Osteocyte (in vitro differentiated cells): ENCODE measurements around the gene LRR1. TPM values are rescaled to one million over a fixed set of nuclear protein-coding genes. Genes with fewer than 3 reads are reported as not detected.
"Not testable (repeated sequence)": the region's sequence is repeated elsewhere in the genome, so short reads cannot be mapped to it uniquely, and the experiment has no call there.

Source experiments
- DNase-seq: peaks from one replicate; pipeline ENCODE4 v3.0.0; 2021; ENCODE audit warnings: mixed read lengths; ENCODE audit not compliant: unreplicated experiment; ENCODE audit errors: extremely low spot score
- H3K27ac Mint-ChIP-seq: one replicate; pipeline ENCODE4 v1.8.0; 2021; ENCODE audit warnings: mild to moderate bottlenecking, mixed read lengths; ENCODE audit not compliant: unreplicated experiment
- H3K27me3 Mint-ChIP-seq: one replicate; pipeline ENCODE4 v1.8.0; 2021; ENCODE audit warnings: mixed read lengths; ENCODE audit not compliant: unreplicated experiment
- H3K36me3 Mint-ChIP-seq: one replicate; pipeline ENCODE4 v1.8.0; 2021; ENCODE audit warnings: mixed read lengths; ENCODE audit not compliant: unreplicated experiment
- H3K4me1 Mint-ChIP-seq: one replicate; pipeline ENCODE4 v1.8.0; 2021; ENCODE audit warnings: mixed read lengths; ENCODE audit not compliant: unreplicated experiment
- H3K4me3 Mint-ChIP-seq: one replicate; pipeline ENCODE4 v1.8.0; 2021; ENCODE audit warnings: mild to moderate bottlenecking, moderate library complexity, mixed read lengths; ENCODE audit not compliant: unreplicated experiment
- H3K9me3 Mint-ChIP-seq: one replicate; pipeline ENCODE4 v1.8.0; 2021; ENCODE audit warnings: mixed read lengths; ENCODE audit not compliant: unreplicated experiment
- total RNA-seq: library from RNA; stranded (reverse); gene quantifications from 2 replicates; pipeline ENCODE4 v1.2.1, GENCODE V29; 2021
- TF ChIP-seq, protein P1 (sequence below): fragments of 200-600 bp; sonication (generic); IDR thresholded peaks from 2 replicates; pipeline ENCODE4 v1.5.0; 2021; ENCODE audit warnings: antibody characterized with exemption, mild to moderate bottlenecking, moderate library complexity

LRR1 gene
- total RNA-seq, 1 donor from 2014 or later = 7.4 TPM

DNA sequence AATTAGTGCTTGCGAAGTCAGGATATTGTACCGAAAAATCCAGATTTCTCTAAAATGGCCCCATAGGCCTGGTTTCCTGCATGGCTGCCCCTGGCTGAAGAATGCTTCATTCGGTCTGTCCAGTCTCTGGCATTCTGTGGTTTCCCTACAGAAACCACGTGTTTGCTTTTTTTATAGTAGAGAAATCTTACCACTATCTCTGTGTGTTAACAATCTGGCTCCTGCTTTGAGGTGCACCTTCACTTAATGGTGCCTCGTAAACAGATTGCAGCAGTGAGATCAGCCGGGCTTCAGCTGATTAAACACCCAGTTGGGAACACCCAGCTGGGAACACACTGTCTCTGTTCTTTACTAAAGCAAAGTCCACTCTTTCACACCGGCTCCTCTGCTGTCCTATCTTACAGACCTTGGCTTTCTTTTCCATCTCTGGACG lies 43.0 kb downstream of the LRR1 start:
- Mint-ChIP-seq H3K36me3 (peaks cover 16% of the 10 kb centered on the region), H3K4me1 (peaks cover 15% of the 10 kb centered on the region), H3K9me3 (no peaks in the 10 kb centered on the region), H3K27me3 (no peaks in the 10 kb centered on the region), H3K4me3 (no peak overlapping the region), H3K27ac (peak overlapping the region; percentile 4)
- DNase-seq = no peak
- TF ChIP-seq, protein P1, sequence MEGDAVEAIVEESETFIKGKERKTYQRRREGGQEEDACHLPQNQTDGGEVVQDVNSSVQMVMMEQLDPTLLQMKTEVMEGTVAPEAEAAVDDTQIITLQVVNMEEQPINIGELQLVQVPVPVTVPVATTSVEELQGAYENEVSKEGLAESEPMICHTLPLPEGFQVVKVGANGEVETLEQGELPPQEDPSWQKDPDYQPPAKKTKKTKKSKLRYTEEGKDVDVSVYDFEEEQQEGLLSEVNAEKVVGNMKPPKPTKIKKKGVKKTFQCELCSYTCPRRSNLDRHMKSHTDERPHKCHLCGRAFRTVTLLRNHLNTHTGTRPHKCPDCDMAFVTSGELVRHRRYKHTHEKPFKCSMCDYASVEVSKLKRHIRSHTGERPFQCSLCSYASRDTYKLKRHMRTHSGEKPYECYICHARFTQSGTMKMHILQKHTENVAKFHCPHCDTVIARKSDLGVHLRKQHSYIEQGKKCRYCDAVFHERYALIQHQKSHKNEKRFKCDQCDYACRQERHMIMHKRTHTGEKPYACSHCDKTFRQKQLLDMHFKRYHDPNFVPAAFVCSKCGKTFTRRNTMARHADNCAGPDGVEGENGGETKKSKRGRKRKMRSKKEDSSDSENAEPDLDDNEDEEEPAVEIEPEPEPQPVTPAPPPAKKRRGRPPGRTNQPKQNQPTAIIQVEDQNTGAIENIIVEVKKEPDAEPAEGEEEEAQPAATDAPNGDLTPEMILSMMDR = no peak

DNA sequence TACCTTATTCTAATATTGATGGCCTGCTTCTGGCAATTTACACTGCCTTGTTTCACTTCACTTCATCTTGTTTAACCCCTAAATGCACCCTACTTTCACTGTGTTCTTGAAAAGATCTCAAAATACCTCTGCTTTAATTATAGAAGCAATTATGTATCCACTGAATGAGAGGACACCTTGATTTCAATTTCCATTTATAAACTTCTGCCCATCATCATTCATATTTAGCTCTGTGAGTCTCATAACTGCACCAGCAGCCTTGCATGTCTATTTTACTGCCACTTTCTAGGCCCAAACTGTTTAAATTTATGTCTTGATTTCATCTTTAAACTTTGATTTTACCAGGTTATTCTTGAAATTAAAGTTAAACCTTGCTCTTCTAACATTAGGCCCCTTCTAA lies 43.4 kb downstream of the LRR1 start:
- Mint-ChIP-seq H3K27me3 (no peaks in the 10 kb centered on the region), H3K9me3 (no peaks in the 10 kb centered on the region), H3K27ac (peak overlapping the region; percentile 4), H3K36me3 (peaks cover 17% of the 10 kb centered on the region), H3K4me3 (no peak overlapping the region), H3K4me1 (peaks cover 13% of the 10 kb centered on the region)
- no peak for DNase-seq
- TF ChIP-seq, protein P1 = no peak

DNA sequence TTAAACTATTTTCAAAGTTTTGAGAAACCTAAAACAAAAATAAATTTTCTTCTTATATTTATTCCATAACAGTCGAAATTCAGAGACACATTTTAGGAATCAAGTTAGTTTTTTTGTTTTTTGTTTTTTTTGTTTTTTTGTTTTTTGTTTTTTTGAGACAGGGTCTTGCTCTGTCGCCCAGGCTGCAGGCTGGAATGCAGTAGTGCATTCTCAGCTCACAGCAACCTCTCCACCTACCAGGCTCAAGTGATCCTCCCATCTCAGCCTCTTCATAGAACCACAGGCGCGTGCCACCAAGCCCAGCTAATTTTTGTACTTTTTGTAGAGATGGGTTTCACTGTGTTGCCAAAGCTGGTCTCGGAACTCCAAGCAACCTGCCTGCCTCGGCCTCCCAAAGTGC lies 54.8 kb downstream of the LRR1 start:
- H3K9me3 Mint-ChIP-seq = no peaks in the 10 kb centered on the region

DNA sequence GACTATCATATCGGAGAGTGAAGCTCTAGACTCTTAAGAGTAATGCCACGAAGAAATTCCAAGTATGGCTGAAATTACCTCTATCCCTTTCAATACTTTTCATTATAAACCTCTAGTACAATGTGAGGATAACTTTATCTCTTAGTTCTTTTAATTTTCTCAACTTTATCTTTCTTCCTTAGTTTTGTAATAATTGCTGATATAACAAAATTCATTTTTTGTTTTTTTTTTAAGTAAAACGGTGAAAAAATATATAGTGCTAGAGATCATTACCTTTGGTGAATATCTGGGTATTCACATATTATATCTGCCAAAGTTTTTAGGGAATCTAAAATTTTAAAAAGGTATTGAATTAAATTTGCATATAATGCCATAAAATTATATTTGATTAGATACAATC lies 55.8 kb downstream of the LRR1 start:
- TF ChIP-seq, protein P1 = no peak
- H3K27ac Mint-ChIP-seq = no peak overlapping the region
- H3K4me3 Mint-ChIP-seq = no peak overlapping the region
- no peaks in the 10 kb centered on the region for H3K9me3 Mint-ChIP-seq
- no peaks in the 10 kb centered on the region for H3K27me3 Mint-ChIP-seq
- peaks cover 4% of the 10 kb centered on the region for H3K36me3 Mint-ChIP-seq
- DNase-seq = no peak
- peaks cover 2% of the 10 kb centered on the region for H3K4me1 Mint-ChIP-seq

More for the DNA sequence above, 54.8 kb downstream of the LRR1 start:
- peaks cover 4% of the 10 kb centered on the region for H3K36me3 Mint-ChIP-seq
- TF ChIP-seq, protein P1 = no peak
- no peak for DNase-seq
- no peaks in the 10 kb centered on the region for H3K27me3 Mint-ChIP-seq
- H3K4me1 Mint-ChIP-seq = peaks cover 2% of the 10 kb centered on the region
- H3K27ac Mint-ChIP-seq = no peak overlapping the region
- H3K4me3 Mint-ChIP-seq = no peak overlapping the region

DNA sequence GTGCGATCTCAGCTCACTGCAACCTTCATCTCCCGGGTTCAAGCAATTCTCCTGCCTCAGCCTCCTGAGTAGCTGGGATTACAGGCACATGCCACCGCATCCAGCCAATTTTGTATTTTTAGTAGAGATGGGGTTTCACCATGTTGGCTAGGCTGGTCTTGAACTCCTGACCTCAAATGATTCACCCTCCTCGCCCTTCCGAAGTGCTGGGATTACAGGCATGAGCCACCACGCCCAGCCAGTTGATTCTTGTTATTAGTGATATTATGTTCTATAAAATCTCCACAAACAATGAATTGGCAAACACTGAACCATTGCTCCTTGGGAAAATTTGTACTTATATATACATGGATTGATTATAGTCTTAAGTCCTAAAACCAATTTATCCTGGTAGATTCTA lies 58.8 kb downstream of the LRR1 start:
- H3K4me3 Mint-ChIP-seq, H3K27me3 Mint-ChIP-seq, H3K4me1 Mint-ChIP-seq, H3K36me3 Mint-ChIP-seq, H3K27ac Mint-ChIP-seq, H3K9me3 Mint-ChIP-seq, DNase-seq: not testable (repeated sequence)
